RWPE2 (cell line): ENCODE results near the gene ZW10.
"Not testable (repeated sequence)": the region's sequence is repeated elsewhere in the genome, so short reads cannot be mapped to it uniquely, and the experiment has no call there.

Experiments used
- ATAC-seq: fragments of 200-7000 bp; cut with Tn5 transposase; 3 replicates; pipeline ENCODE4 v1.9.1; 2021; ENCODE audit warnings: low read depth
- DNase-seq: peaks from one replicate; pipeline ENCODE4 v3.0.0-alpha.2; 2020; ENCODE audit warnings: low spot score
- H3K27ac ChIP-seq: fragments of 450-650 bp; 2 replicates; pipeline ENCODE4 v1.5.1; 2017; ENCODE audit warnings: mild to moderate bottlenecking; ENCODE audit not compliant: poor library complexity, severe bottlenecking
- H3K27me3 ChIP-seq: fragments of 250-450 bp; sonication (Bioruptor Pico); 2 replicates; pipeline ENCODE4 v1.5.1; 2021; ENCODE audit warnings: mild to moderate bottlenecking, moderate library complexity; ENCODE audit not compliant: insufficient read depth, poor library complexity, severe bottlenecking
- H3K36me3 ChIP-seq: fragments of 250-450 bp; sonication (Bioruptor Pico); 2 replicates; pipeline ENCODE4 v1.5.1; 2020; ENCODE audit warnings: low read depth, mild to moderate bottlenecking, moderate library complexity
- H3K4me1 ChIP-seq: fragments of 250-450 bp; sonication (Bioruptor Pico); 2 replicates; pipeline ENCODE4 v1.5.1; 2021; ENCODE audit warnings: mild to moderate bottlenecking, moderate library complexity; ENCODE audit not compliant: insufficient read depth, poor library complexity, severe bottlenecking
- H3K4me3 ChIP-seq: fragments of 250-450 bp; sonication (Bioruptor Pico); 2 replicates; pipeline ENCODE4 v1.5.1; 2021; ENCODE audit warnings: mild to moderate bottlenecking, moderate library complexity; ENCODE audit not compliant: severe bottlenecking
- H3K9me3 ChIP-seq: fragments of 250-450 bp; sonication (Bioruptor Pico); 2 replicates; pipeline ENCODE4 v1.5.1; 2021; ENCODE audit warnings: mild to moderate bottlenecking, moderate library complexity; ENCODE audit not compliant: severe bottlenecking
- TF ChIP-seq, protein P1 (sequence below): fragments of 450-650 bp; IDR thresholded peaks from one replicate; pipeline ENCODE4 v1.5.1; 2017; ENCODE audit warnings: mild to moderate bottlenecking, moderate library complexity; ENCODE audit not compliant: poor library complexity, severe bottlenecking

Gene ZW10

DNA sequence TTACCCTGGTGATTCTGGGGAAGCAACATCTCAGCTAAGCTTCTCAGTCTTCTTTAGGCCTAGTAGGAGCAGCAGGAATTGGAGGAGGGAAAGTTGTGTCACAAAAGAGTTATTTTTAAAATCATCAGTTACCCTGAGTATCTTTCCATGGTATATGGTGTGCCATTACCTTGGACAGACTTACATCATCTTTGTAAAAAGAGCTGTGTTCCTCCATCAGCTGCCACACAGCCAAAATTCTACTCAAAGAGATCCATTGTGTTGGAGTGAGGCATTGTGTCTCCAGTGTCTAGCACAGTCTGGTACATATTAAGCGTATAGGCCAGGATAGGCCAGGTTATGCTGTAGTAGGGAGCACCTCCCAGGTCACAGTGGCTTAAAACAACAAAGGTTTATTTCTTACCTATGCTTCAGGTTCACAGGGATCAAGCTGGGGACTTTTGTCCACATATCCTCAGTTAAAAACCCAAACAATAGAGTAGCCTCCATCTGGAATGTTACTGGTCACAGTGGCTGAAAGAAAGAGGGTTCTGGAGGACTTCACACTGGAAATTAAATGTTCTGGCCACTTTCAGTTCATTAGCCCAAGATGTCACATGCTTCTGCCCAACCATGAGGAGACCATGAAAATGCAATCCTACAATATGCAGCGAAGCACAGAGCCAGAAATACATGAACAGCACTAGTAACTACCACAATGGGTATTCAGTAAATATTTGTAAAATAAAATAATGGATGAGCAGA lies 57.4 kb downstream of the ZW10 start:
- no peak overlapping the region for H3K4me3 ChIP-seq
- TF ChIP-seq, protein P1, sequence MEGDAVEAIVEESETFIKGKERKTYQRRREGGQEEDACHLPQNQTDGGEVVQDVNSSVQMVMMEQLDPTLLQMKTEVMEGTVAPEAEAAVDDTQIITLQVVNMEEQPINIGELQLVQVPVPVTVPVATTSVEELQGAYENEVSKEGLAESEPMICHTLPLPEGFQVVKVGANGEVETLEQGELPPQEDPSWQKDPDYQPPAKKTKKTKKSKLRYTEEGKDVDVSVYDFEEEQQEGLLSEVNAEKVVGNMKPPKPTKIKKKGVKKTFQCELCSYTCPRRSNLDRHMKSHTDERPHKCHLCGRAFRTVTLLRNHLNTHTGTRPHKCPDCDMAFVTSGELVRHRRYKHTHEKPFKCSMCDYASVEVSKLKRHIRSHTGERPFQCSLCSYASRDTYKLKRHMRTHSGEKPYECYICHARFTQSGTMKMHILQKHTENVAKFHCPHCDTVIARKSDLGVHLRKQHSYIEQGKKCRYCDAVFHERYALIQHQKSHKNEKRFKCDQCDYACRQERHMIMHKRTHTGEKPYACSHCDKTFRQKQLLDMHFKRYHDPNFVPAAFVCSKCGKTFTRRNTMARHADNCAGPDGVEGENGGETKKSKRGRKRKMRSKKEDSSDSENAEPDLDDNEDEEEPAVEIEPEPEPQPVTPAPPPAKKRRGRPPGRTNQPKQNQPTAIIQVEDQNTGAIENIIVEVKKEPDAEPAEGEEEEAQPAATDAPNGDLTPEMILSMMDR, result no peak
- no peak for ATAC-seq
- DNase-seq, result no peak
- H3K9me3 ChIP-seq, result no peaks in the 10 kb centered on the region
- no peaks in the 10 kb centered on the region for H3K4me1 ChIP-seq
- H3K36me3 ChIP-seq, result no peaks in the 10 kb centered on the region
- H3K27me3 ChIP-seq, result no peaks in the 10 kb centered on the region
- H3K27ac ChIP-seq, result no peak overlapping the region

DNA sequence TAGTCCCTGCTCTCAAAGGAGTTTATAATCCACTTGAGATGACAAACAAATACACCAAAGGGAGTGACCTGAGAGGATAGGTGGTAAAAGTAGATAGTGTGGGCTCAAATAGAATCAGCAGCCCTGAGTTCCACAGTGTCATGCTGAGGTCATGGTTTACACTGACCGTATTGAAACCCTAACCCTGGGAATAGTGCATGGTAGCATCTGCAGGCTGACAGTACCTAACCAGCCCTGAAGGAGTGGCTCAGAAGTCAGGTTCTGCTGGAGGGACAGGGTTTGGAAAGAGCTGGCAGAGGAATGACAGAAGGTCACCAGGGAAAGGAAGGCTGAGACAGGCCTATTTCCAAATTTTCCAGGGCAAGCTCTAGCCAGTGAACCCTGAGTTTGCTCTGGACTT lies 58.2 kb downstream of the ZW10 start:
- no peaks in the 10 kb centered on the region for H3K4me1 ChIP-seq
- DNase-seq (no peak), ATAC-seq (no peak)
- H3K4me3 ChIP-seq, result no peak overlapping the region
- no peaks in the 10 kb centered on the region for H3K27me3 ChIP-seq
- no peaks in the 10 kb centered on the region for H3K9me3 ChIP-seq
- H3K27ac ChIP-seq, result no peak overlapping the region
- TF ChIP-seq, protein P1, result no peak
- no peaks in the 10 kb centered on the region for H3K36me3 ChIP-seq

DNA sequence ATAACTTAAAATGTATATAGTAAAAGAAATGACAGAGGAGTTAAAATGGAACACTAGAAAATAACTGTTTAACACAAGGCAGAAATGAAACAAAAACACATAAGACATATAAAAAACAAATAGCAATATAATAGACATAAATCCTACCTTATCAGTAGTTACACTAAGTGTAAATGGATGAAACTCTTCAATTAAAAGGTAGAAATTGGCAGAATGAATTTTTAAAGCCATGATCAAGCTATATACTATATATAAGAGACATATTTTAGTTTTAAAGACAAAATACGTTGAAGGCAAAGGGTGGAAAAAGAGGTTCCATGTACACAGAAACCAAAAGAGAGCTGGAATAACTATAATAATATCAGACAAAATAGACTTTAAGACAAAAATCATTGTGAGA lies 62.5 kb downstream of the ZW10 start:
- H3K9me3 ChIP-seq, result no peaks in the 10 kb centered on the region
- DNase-seq, result no peak
- H3K27ac ChIP-seq, result no peak overlapping the region
- H3K36me3 ChIP-seq, result no peaks in the 10 kb centered on the region
- TF ChIP-seq, protein P1, result no peak
- ATAC-seq, result no peak
- H3K27me3 ChIP-seq, result no peaks in the 10 kb centered on the region
- H3K4me3 ChIP-seq, result no peak overlapping the region
- no peaks in the 10 kb centered on the region for H3K4me1 ChIP-seq

DNA sequence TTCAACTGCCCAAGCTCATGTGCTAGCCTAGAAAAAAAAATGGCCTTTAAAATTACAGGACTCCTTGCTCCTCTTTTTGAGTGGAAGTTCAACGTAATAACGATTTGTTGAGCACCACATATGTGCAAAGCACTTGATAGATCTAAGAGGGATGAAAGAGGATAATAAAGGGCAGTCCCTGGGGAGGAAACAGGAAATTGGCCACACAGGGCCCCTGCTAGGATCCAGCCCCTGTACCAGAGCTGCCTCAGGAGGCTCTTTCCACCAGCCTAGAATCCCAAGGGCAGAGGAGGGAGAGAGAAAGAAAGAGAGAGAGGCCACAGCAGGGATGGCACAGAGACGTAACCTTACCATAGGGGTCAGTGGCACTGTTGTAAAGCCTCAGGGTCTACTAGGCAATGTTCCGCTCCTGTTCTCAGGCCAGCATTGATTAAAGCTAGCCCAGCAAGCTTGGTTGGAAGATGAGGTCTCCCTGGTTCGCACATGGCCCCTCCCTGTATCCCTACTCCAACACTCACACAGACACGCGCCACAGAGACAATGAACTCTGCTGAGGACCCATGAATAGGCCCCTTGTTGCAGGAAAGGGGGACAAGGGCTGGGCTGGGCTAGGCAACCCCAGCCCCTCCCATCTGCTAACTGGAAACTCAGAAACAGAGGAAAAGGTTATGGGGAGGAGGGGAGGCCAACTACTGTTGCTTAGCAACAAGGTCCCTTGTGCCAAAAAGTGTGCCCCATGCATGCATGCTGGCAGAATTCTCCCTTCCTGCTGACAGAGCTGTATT lies 67.4 kb downstream of the ZW10 start, which contains the start of gene TMPRSS5:
Gene TMPRSS5, minus strand, starts transcription at position 438 of the 785 bp plus-strand sequence. Its CDS starts 84 bp downstream, at position 354.
- DNase-seq (no peak), ATAC-seq (no peak)
- Histone ChIP-seq H3K27me3 (no peaks in the 10 kb centered on the region), H3K27ac (no peak within 1 kb of the TSS), H3K36me3 (no peaks in the 10 kb centered on the region), H3K9me3 (no peaks in the 10 kb centered on the region), H3K4me1 (no peaks in the 10 kb centered on the region), H3K4me3 (no peak within 1 kb of the TSS)
- TF ChIP-seq, protein P1, result no peak

DNA sequence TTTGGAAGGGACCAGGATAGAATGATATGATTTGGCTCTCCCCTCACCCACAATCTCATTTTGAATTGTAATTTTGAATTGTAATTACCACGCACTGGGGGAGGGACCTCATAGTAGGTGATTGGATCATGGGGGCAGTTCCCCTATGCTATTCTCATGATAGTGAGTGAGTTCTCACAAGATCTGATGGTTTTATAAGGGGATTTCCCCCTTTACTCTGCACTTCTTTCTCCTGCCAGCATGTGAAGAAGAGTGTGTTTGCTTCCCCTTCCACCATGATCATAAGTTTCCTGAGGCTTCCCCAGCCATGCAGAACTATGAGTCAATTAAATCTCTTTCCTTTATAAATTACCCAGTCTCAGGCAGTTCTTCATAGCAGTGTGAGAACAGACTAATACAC lies 69.9 kb downstream of the ZW10 start:
- H3K27ac ChIP-seq, ATAC-seq, DNase-seq: not testable (repeated sequence)

More for the DNA sequence above, 69.9 kb downstream of the ZW10 start:
- H3K27me3 ChIP-seq, H3K36me3 ChIP-seq, H3K4me1 ChIP-seq, H3K9me3 ChIP-seq, H3K4me3 ChIP-seq: not testable (repeated sequence)
